Measurements from ENCODE around the gene LIG4.

LIG4 gene

GRCh38 chr13:108193806-108194205 lies 21.5 kb downstream of the LIG4 start:
- no peak for DNase-seq

- no peak for DNase-seq
Observed at GRCh38 chr13:108190897-108191296, 24.4 kb downstream of the LIG4 start.

- no peak for DNase-seq
Observed at GRCh38 chr13:108188260-108188659, 27.1 kb downstream of the LIG4 start.

DNA sequence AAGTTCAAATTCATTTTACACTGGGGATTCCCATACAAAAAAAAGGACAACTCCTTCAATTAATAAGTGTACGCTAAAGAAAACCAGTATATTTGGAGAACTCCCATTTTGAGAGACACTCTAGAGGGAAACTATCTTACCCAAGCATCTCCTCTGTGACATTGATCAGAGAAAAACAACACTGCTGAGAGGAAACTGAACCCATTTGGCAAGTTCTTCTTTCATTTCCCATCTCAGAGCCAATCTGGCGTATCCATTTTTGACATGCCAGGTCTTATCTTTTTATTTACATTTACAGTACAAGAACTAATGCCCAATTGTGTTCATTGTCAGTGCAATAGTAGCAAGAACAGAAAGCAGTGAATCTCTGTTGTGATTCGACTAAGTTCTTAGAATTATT lies 30.1 kb downstream of the LIG4 start:
- DNase-seq, result no peak

- DNase-seq, result no peak
Observed at GRCh38 chr13:108182652-108183051, 32.7 kb downstream of the LIG4 start.

DNA sequence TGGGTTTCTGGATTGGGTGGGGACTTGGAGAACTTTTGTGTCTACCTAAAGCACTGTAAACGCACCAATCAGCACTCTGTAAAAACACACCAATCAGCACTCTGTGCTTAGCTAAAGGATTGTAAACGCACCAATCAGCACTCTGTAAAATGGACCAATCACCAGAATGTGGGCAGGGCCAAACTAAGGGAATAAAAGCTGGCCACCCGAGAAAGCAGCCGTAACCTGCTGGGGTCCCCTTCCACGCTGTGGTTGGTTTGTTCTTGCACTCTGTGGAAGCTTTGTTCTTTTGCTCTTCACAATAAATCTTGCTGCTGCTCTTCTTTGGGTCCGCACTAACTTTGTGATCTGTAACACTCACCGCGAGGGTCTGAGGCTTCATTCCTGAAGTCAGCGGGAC lies 37.3 kb downstream of the LIG4 start:
- no peak for DNase-seq

DNA sequence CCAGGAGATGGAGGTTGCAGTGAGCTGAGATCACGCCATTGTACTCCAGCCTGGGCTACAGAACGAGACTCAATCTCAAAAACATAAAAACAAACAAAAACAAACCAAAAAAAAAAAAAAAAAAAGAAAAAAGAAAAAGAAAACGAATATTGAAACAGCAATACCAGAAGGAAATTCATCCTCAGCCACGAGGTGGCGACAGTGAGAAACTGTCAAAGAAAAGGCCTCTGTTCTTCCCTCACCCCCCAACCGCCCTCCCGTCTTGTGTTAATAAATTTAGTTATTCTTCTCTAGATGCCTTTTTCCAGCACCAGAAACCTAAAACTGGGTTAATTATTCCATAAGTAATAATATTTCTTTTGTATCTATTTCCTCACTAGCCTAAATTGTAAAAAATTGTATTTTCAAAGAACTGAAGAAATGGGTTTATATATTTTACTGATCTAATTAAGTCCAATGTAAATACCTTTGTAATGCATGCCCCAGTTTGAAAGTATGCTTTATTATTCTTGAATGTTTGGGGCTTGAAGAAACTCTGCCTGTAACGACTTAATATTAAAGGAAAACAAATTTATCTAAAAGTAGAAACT lies 38.6 kb downstream of the LIG4 start:
- DNase-seq, result peak; percentile 77

GRCh38 chr13:108168929-108169328 lies 46.4 kb downstream of the LIG4 start:
- no peak for DNase-seq

- DNase-seq, result peak; percentile 76
Observed at GRCh38 chr13:108166078-108166477, 49.3 kb downstream of the LIG4 start.

DNA sequence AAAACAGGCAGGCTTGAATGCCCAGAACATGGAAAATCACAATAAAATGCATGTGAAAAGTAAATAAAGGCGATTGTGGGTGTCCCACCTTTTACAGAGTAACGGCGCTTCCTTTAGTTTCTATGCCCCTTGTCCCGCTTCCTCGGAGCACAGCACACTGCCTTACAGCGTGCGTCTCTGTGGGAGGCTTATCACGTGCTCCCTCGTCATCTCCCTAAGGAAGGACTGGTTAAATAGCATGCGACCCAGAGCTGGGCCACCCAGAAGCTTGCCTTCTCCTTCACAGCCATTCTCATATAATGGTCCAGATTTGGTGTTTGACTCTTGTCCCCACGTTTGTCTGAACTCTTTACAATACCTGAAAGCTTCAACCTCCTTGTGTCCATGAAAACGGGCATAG lies 56.6 kb downstream of the LIG4 start:
- DNase-seq, result no peak
